Activated B cell treated with CpG ODN at 0.5 μM for 24 hours (primary cell): ENCODE measurements around the gene GDPD4. TPM values are rescaled to one million over a fixed set of nuclear protein-coding genes. Genes with fewer than 3 reads are reported as not detected.

ENCODE experiments used
- ATAC-seq: fragments of 200-7000 bp; cut with Tn5 transposase; one replicate; pipeline ENCODE4 v1.10.0; 2021; ENCODE audit warnings: low read depth, mild to moderate bottlenecking, moderate library complexity
- CTCF ChIA-PET: fragments of 350-600 bp; sonication (Branson Sonifier 250); formaldehyde crosslinking; loops from one replicate; lab custom pipeline; 2021; ENCODE audit warnings: antibody characterized with exemption; lab: Charles Lee
- POLR2A ChIA-PET: fragments of 350-600 bp; sonication (Branson Sonifier 250); formaldehyde crosslinking; loops from one replicate; lab custom pipeline; 2021; ENCODE audit warnings: antibody characterized with exemption; lab: Charles Lee
- DNase-seq: peaks from one replicate; pipeline ENCODE4 v3.0.0; 2022
- H3K27ac Mint-ChIP-seq: one replicate; pipeline ENCODE4 v1.8.0; 2020; ENCODE audit warnings: mixed read lengths
- H3K27me3 Mint-ChIP-seq: one replicate; pipeline ENCODE4 v1.8.0; 2021; ENCODE audit warnings: mixed read lengths
- H3K36me3 Mint-ChIP-seq: one replicate; pipeline ENCODE4 v1.8.0; 2021; ENCODE audit warnings: low read depth, mixed read lengths
- H3K4me1 Mint-ChIP-seq: one replicate; pipeline ENCODE4 v1.8.0; 2021; ENCODE audit warnings: mixed read lengths
- H3K4me3 Mint-ChIP-seq: one replicate; pipeline ENCODE4 v1.8.0; 2020; ENCODE audit warnings: mild to moderate bottlenecking, mixed read lengths
- H3K9me3 Mint-ChIP-seq: one replicate; pipeline ENCODE4 v1.8.0; 2020; ENCODE audit warnings: mixed read lengths
- CTCF ChIP-seq: fragments of 200-600 bp; IDR thresholded peaks from one replicate; pipeline ENCODE4 v1.8.0; 2022; ENCODE audit warnings: antibody characterized with exemption, mild to moderate bottlenecking
- intact Hi-C: fragments of 100-400 bp; cut with micrococcal nuclease; formaldehyde crosslinking; loops from one replicate; pipeline ENCODE4 v1.15.1; 2024
- total RNA-seq: library from RNA; stranded (reverse); gene quantifications from 2 replicates; pipeline ENCODE4 v1.2.3, GENCODE V29; 2022

The GDPD4 gene
- total RNA-seq, 1 donor from 2014 or later, result not detected

DNA sequence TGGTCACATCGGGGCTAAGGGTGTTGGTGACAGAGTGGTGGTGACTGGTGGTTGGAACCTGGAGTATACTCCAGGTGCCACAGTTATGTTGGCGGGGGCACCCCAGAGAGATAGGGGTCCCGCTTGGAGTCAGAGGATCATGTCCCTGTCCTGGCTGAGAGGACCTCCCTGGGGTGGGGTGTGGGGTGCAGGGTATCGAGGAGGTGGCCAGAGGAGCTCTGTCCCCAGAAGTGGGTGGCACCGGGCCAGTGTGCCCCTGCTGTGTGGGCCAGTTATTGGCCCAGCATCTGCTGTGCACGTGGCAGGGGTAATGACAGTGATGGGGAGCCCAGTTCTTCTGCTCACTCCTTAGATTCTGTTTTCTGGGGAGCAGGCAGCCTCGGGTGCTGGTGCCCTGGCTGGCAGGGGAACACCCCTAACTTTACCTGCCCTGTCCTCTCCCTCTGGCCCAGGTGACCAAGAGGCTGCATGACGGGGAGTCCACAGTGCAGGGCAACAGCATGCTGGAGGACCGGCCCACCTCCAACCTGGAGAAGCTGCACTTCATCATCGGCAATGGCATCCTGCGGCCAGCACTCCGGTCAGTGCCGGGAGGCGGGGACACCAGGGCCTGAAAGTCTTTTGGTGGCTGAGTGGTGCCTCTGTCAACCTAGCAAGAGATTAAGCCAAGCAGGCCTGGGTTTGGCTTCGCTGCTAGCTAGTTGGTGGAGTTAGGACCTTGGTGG lies 117.2 kb downstream of the GDPD4 start:
- Mint-ChIP-seq H3K27me3 (no peaks in the 10 kb centered on the region), H3K36me3 (no peaks in the 10 kb centered on the region), H3K4me1 (no peaks in the 10 kb centered on the region), H3K27ac (no peak overlapping the region), H3K4me3 (no peak overlapping the region), H3K9me3 (no peaks in the 10 kb centered on the region)
- intact Hi-C loops, result no loop called here
- TF ChIP-seq CTCF, result no peak
- DNase-seq (no peak), ATAC-seq (no peak)
- ChIA-PET CTCF (no interaction called here), POLR2A (no interaction called here)

- no peak for ATAC-seq
- Mint-ChIP-seq H3K4me1 (no peaks in the 10 kb centered on the region), H3K36me3 (no peaks in the 10 kb centered on the region), H3K27me3 (no peaks in the 10 kb centered on the region), H3K27ac (no peak overlapping the region), H3K4me3 (no peak overlapping the region), H3K9me3 (no peaks in the 10 kb centered on the region)
- intact Hi-C loops, result no loop called here
- ChIA-PET POLR2A (no interaction called here), CTCF (no interaction called here)
- DNase-seq, result no peak
- TF ChIP-seq CTCF, result no peak
These were observed 118.0 kb downstream of the GDPD4 start for GRCh38 chr11:77183431-77183984.

DNA sequence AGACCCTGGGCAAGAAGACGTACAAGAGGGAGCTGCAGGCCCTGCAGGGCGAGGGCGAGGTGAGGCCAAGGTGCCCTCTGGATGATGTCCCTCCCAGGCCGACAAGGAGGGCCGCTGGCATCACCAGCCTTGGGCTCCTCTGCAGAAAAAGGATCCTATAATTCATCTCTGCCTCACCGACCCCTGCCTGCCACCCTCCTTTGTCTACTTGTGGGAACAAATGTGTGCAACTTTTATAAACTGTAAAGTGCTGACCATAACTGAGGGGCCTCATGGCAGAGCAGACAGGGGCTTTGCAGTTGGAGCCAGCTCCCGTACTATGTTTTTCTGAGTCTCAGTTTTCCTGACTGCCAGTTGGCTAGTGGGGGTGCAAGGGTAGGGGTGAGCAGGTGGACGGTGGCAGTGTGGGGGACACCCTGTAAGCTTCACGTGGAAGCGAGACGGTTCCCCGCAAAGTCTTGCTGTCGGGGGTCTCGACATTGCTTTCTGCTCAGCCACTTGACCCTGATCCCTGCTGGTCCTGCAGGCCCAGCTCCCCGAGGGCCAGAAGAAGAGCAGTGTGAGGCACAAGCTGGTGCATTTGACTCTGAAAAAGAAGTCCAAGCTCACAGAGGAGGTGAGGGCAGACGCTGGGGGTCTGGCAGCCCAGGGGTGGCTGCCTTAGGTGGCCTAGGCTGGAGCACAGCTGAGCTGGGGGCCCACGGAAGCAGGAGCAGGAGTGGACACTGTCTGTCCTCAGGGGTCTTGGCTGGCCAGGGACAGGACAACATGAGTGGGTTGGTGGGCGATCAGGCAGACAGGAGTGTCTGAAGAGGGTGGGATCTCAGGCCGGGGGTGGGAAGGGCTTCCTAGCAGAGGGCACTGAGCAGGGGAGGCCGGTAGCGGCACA lies 118.7 kb downstream of the GDPD4 start:
- POLR2A ChIA-PET, result no interaction called here
- no peaks in the 10 kb centered on the region for H3K9me3 Mint-ChIP-seq

GRCh38 chr11:77181799-77182541 lies 119.5 kb downstream of the GDPD4 start:
- H3K4me1 Mint-ChIP-seq, result no peaks in the 10 kb centered on the region
- POLR2A ChIA-PET, result no interaction called here
- intact Hi-C loops, result no loop called here
- no peak overlapping the region for H3K4me3 Mint-ChIP-seq
- CTCF ChIA-PET, result no interaction called here
- ATAC-seq (no peak), DNase-seq (no peak)
- no peaks in the 10 kb centered on the region for H3K27me3 Mint-ChIP-seq
- no peaks in the 10 kb centered on the region for H3K36me3 Mint-ChIP-seq
- H3K27ac Mint-ChIP-seq, result no peak overlapping the region
- TF ChIP-seq CTCF, result no peak
- no peaks in the 10 kb centered on the region for H3K9me3 Mint-ChIP-seq

More for the DNA sequence above, 118.7 kb downstream of the GDPD4 start:
- H3K4me3 Mint-ChIP-seq, result no peak overlapping the region
- H3K27ac Mint-ChIP-seq, result no peak overlapping the region
- no peaks in the 10 kb centered on the region for H3K36me3 Mint-ChIP-seq
- intact Hi-C loops, result no loop called here
- DNase-seq (no peak), ATAC-seq (no peak)
- TF ChIP-seq CTCF, result no peak
- H3K27me3 Mint-ChIP-seq, result no peaks in the 10 kb centered on the region
- H3K4me1 Mint-ChIP-seq, result no peaks in the 10 kb centered on the region
- CTCF ChIA-PET, result no interaction called here
